Ishikawa (cell line): ENCODE measurements around the gene LYST.

Experiments used
- CEBPB ChIP-seq: IDR thresholded peaks from 2 replicates; pipeline ENCODE4 v1.6.1; 2012
- CREB1 ChIP-seq: IDR thresholded peaks from 2 replicates; pipeline ENCODE4 v1.6.1; 2012; ENCODE audit warnings: low read depth
- EGR1 ChIP-seq: IDR thresholded peaks from 2 replicates; pipeline ENCODE4 v1.6.1; 2012
- EP300 ChIP-seq: IDR thresholded peaks from 2 replicates; pipeline ENCODE4 v1.6.1; 2012; ENCODE audit warnings: borderline replicate concordance
- FOXM1 ChIP-seq: IDR thresholded peaks from 2 replicates; pipeline ENCODE4 v1.6.1; 2012; ENCODE audit warnings: low read depth, borderline replicate concordance
- NFIC ChIP-seq: IDR thresholded peaks from 2 replicates; pipeline ENCODE4 v1.6.1; 2012
- RAD21 ChIP-seq: IDR thresholded peaks from 2 replicates; pipeline ENCODE4 v1.6.1; 2012; ENCODE audit warnings: low read depth
- REST ChIP-seq: IDR thresholded peaks from 2 replicates; pipeline ENCODE4 v1.6.1; 2012; ENCODE audit warnings: low read depth, mild to moderate bottlenecking
- TAF1 ChIP-seq: IDR thresholded peaks from 2 replicates; pipeline ENCODE4 v1.6.1; 2012; ENCODE audit warnings: low read depth, mild to moderate bottlenecking
- TCF12 ChIP-seq: IDR thresholded peaks from 2 replicates; pipeline ENCODE4 v1.6.1; 2012; ENCODE audit warnings: low read depth
- TEAD4 ChIP-seq: IDR thresholded peaks from 2 replicates; pipeline ENCODE4 v1.6.1; 2012
- YY1 ChIP-seq: IDR thresholded peaks from 2 replicates; pipeline ENCODE4 v1.6.1; 2012; ENCODE audit warnings: low read depth
- ZBTB7A ChIP-seq: IDR thresholded peaks from 2 replicates; pipeline ENCODE4 v1.6.1; 2012; ENCODE audit warnings: low read depth
- TF ChIP-seq, protein P1 (sequence below): IDR thresholded peaks from 2 replicates; pipeline ENCODE4 v1.6.1; 2012
- TF ChIP-seq, protein P2 (sequence below): IDR thresholded peaks from 2 replicates; pipeline ENCODE4 v1.6.1; 2012

Gene LYST

GRCh38 chr1:235864931-235865525 lies 1.7 kb downstream of the LYST start:
- TF ChIP-seq, protein P1, sequence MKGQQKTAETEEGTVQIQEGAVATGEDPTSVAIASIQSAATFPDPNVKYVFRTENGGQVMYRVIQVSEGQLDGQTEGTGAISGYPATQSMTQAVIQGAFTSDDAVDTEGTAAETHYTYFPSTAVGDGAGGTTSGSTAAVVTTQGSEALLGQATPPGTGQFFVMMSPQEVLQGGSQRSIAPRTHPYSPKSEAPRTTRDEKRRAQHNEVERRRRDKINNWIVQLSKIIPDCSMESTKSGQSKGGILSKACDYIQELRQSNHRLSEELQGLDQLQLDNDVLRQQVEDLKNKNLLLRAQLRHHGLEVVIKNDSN = no peak
- no peak for TF ChIP-seq RAD21
- TF ChIP-seq TCF12 = no peak
- TF ChIP-seq FOXM1 = no peak
- TF ChIP-seq, protein P2, sequence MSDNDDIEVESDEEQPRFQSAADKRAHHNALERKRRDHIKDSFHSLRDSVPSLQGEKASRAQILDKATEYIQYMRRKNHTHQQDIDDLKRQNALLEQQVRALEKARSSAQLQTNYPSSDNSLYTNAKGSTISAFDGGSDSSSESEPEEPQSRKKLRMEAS = no peak
- no peak for TF ChIP-seq REST
- TF ChIP-seq YY1 = no peak
- TF ChIP-seq EGR1 = no peak
- no peak for TF ChIP-seq TEAD4
- no peak for TF ChIP-seq CREB1
- no peak for TF ChIP-seq ZBTB7A
- TF ChIP-seq TAF1 = no peak
- no peak for TF ChIP-seq NFIC
- TF ChIP-seq EP300 = no peak
- TF ChIP-seq CEBPB = no peak

- no peak for TF ChIP-seq RAD21
- TF ChIP-seq, protein P2 = no peak
- no peak for TF ChIP-seq NFIC
- no peak for TF ChIP-seq CEBPB
- TF ChIP-seq TCF12 = no peak
- no peak for TF ChIP-seq YY1
- TF ChIP-seq, protein P1 = no peak
- TF ChIP-seq CREB1 = no peak
- TF ChIP-seq TAF1 = no peak
- TF ChIP-seq EGR1 = no peak
These were observed 2.2 kb downstream of the LYST start for GRCh38 chr1:235864469-235864868.

GRCh38 chr1:235863699-235864093 lies 3.0 kb downstream of the LYST start:
- TF ChIP-seq, protein P2 = no peak
- TF ChIP-seq YY1 (no peak), REST (no peak), TAF1 (no peak), TCF12 (no peak)

DNA sequence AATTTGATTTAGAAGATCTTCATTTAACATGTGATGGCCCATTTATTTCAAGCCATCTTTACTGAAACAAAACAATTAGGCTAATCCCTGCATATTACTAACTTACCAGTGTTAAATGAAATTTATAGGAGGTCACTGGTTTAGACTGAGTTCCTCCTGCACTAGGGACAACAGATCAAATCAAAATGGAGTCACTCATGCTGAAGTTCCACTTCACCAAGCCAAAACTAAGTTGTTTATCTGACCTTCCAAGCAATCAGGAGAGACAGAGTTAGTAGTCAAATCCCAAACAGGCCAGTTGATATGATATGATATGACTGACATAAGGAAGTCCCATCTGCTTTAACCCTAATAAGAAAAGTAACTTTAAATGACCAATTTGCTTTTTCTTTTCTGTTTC lies 4.8 kb downstream of the LYST start:
- TF ChIP-seq TCF12 (no peak), EGR1 (no peak), CEBPB (no peak), TEAD4 (no peak), YY1 (no peak), CREB1 (no peak), NFIC (no peak)
- TF ChIP-seq, protein P1 = no peak

GRCh38 chr1:235860829-235861228 lies 5.9 kb downstream of the LYST start:
- TF ChIP-seq NFIC = no peak
- no peak for TF ChIP-seq TCF12
- no peak for TF ChIP-seq RAD21
- TF ChIP-seq, protein P2 = no peak
- no peak for TF ChIP-seq REST
- TF ChIP-seq CREB1 = no peak
- TF ChIP-seq EGR1 = no peak
- TF ChIP-seq, protein P1 = no peak
